HuH-7.5 (cell line): Measurements from ENCODE around the gene EPHA2.
"Not testable (repeated sequence)": the region's sequence is repeated elsewhere in the genome, so short reads cannot be mapped to it uniquely, and the experiment has no call there.

Source experiments
- DNase-seq: peaks from one replicate; pipeline ENCODE4 v3.0.0; 2011; ENCODE audit warnings: low spot score

The EPHA2 gene

GRCh38 chr1:16167331-16168143 lies 11.7 kb upstream of the EPHA2 start:
- peak; percentile 64 for DNase-seq

GRCh38 chr1:16166117-16166516 lies 10.2 kb upstream of the EPHA2 start:
- DNase-seq, result no peak

- no peak for DNase-seq
These were observed 9.7 kb upstream of the EPHA2 start for GRCh38 chr1:16165548-16165947.

GRCh38 chr1:16165073-16165364 lies 9.2 kb upstream of the EPHA2 start:
- no peak for DNase-seq

GRCh38 chr1:16164213-16165072 lies 8.6 kb upstream of the EPHA2 start:
- DNase-seq, result peak; percentile 78

GRCh38 chr1:16163608-16164212 lies 7.8 kb upstream of the EPHA2 start:
- not testable (repeated sequence) for DNase-seq

- DNase-seq, result no peak
These were observed 6.4 kb upstream of the EPHA2 start for GRCh38 chr1:16162163-16162822.

- no peak for DNase-seq
These were observed 5.8 kb upstream of the EPHA2 start for GRCh38 chr1:16161717-16162116.

- no peak for DNase-seq
These were observed 3.3 kb upstream of the EPHA2 start for GRCh38 chr1:16158993-16159831.

GRCh38 chr1:16158025-16158424 lies 2.2 kb upstream of the EPHA2 start:
- no peak for DNase-seq

- no peak for DNase-seq
These were observed 1.1 kb upstream of the EPHA2 start for GRCh38 chr1:16156848-16157495.

GRCh38 chr1:16153999-16154673 lies 1.7 kb downstream of the EPHA2 start:
- no peak for DNase-seq

GRCh38 chr1:16153096-16153998 lies 2.5 kb downstream of the EPHA2 start:
- DNase-seq, result no peak

GRCh38 chr1:16152481-16153087 lies 3.3 kb downstream of the EPHA2 start:
- no peak for DNase-seq

GRCh38 chr1:16151995-16152384 lies 3.9 kb downstream of the EPHA2 start:
- no peak for DNase-seq

- DNase-seq, result no peak
These were observed 4.5 kb downstream of the EPHA2 start for GRCh38 chr1:16151196-16151994.

- DNase-seq, result no peak
These were observed 5.4 kb downstream of the EPHA2 start for GRCh38 chr1:16150508-16150907.
